KOPT-K1 (cell line): ENCODE measurements around the gene SP140L.
"Not testable (repeated sequence)": the region's sequence is repeated elsewhere in the genome, so short reads cannot be mapped to it uniquely, and the experiment has no call there.

ENCODE experiments used
- H3K27ac ChIP-seq: fragments of 200-600 bp; sonication (generic); 2 replicates; pipeline ENCODE4 v1.5.1; 2016; ENCODE audit warnings: antibody characterized with exemption, mild to moderate bottlenecking, low read depth, low read length; ENCODE audit not compliant: poor library complexity, severe bottlenecking
- H3K36me3 ChIP-seq: fragments of 200-600 bp; sonication (generic); 2 replicates; pipeline ENCODE4 v1.5.1; 2017; ENCODE audit warnings: antibody characterized with exemption, mild to moderate bottlenecking, low read length, moderate library complexity; ENCODE audit not compliant: insufficient read depth
- H3K9me3 ChIP-seq: fragments of 200-600 bp; sonication (generic); 2 replicates; pipeline ENCODE4 v1.5.1; 2017; ENCODE audit warnings: antibody characterized with exemption, low read length, mild to moderate bottlenecking; ENCODE audit not compliant: insufficient read depth, poor library complexity, severe bottlenecking

The SP140L gene

DNA sequence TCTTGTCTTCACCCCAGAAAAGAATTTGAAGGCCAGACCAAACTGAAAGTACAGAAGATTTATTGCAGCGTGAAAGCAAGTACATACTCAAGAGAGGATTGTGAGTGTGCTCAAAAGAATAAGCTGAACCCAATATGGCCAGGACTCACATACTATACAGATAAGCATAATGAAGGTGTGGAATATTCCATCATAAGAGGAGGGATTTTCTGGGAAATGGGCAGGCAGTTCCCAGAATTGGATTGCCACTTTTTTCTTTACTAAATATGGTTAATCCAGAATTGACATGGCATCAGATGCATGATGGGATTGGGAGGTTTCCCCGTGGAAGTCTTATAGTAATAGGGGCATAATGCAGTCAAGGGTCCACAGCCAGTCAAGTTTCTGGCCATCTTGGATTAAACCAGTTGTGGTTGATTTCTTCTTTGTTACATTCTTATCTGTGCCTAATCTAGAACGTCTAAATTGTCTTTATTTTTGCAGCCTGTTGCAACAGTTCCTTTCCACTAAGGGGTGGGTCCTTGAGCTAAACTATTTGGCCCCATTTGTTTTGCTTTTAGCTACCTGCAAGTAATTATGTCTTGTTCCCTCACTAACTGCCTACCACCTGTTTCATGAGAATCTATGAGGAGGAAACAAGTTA is 9.0 kb downstream of the SP140L start:
- Histone ChIP-seq H3K36me3 (peaks cover 38% of the 10 kb centered on the region), H3K27ac (no peak overlapping the region), H3K9me3 (peaks cover 10% of the 10 kb centered on the region)

DNA sequence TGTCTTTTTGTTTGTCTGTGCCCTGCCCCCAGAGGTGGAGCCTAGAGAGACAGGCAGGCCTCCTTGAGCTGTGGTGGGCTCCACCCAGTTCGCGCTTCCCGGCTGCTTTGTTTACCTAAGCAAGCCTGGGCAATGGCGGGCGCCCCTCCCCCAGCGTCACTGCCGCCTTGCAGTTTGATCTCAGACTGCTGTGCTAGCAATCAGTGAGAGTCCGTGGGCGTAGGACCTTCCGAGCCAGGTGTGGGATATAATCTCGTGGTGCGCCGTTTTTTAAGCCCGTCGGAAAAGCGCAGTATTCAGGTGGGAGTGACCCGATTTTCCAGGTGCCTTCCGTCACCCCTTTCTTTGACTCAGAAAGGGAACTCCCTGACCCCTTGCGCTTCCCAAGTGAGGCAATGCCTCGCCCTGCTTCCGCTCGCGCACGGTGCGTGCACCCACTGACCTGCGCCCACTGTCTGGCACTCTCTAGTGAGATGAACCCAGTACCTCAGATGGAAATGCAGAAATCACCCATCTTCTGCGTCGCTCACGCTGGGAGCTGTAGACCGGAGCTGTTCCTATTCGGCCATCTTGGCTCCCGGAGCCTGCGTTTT is 15.0 kb downstream of the SP140L start:
- peaks cover 30% of the 10 kb centered on the region for H3K36me3 ChIP-seq
- peaks cover 43% of the 10 kb centered on the region for H3K9me3 ChIP-seq
- H3K27ac ChIP-seq, result not testable (repeated sequence)

DNA sequence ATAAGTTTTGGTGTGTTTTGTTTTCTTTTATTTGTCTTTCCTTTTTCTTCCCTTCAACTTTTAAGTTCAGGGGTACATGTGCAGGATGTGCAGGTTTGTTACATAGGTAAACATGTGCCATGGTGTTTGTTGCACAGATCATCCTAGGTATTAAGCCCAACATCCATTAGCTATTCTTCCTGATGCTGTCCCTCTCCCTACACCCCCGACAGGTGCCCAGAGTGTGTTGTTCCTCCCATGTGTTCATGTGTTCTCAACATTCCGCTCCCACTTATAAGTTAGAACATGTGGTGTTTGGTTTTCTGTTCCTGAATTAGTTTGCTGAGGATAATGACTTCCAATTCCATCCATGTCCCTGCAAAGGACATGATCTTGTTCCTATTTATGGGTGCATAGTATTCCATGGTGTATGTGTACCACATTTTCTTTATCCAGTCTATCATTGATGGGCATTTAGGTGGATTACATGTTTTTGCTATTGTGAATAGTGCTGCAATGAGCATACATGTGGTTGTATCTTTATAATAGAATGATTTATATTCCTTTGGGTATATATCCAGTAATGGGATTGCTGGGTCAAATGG is 16.1 kb downstream of the SP140L start:
- not testable (repeated sequence) for H3K27ac ChIP-seq
- Histone ChIP-seq H3K36me3 (peaks cover 41% of the 10 kb centered on the region), H3K9me3 (peaks cover 50% of the 10 kb centered on the region)

DNA sequence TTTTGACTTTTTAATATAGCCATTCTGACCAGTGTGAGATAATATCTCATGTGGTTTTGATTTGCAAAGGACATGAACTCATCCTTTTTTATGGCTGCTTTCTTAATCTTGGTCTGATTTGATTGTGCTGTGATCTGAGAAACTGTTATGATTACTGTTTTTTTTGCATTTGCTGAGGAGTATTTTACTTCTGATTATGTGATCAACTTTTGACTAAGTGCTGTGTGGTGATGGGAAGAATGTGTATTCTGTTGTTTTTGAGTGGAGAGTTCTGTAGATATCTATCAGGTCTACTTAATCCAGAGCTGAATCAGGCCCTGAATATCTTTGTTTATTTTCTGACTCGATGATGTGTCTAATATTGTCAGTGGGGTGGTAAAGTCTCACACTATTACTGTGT is 16.8 kb downstream of the SP140L start:
- H3K9me3 ChIP-seq, result peaks cover 50% of the 10 kb centered on the region
- no peak overlapping the region for H3K27ac ChIP-seq
- H3K36me3 ChIP-seq, result peaks cover 41% of the 10 kb centered on the region

DNA sequence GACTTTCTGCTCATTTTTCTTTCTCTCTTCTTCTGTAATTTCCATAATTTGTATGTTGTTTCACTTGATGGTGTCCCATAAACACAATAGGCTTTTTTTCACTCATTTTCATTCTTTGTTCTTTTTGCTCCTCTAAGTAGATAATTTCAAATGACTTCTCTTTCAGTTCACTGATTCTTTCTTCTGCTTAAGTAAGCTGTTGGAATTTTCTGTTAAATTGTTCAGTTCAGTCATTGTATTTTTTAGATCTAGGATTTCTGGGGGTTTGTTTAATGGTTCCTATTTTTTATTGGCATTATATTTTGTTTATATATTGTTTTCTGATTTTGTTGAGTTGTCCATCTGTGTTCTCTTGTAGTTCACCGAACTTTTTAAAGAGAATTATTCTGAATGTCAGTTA is 19.5 kb downstream of the SP140L start:
- peaks cover 50% of the 10 kb centered on the region for H3K9me3 ChIP-seq
- no peak overlapping the region for H3K27ac ChIP-seq
- peaks cover 41% of the 10 kb centered on the region for H3K36me3 ChIP-seq

DNA sequence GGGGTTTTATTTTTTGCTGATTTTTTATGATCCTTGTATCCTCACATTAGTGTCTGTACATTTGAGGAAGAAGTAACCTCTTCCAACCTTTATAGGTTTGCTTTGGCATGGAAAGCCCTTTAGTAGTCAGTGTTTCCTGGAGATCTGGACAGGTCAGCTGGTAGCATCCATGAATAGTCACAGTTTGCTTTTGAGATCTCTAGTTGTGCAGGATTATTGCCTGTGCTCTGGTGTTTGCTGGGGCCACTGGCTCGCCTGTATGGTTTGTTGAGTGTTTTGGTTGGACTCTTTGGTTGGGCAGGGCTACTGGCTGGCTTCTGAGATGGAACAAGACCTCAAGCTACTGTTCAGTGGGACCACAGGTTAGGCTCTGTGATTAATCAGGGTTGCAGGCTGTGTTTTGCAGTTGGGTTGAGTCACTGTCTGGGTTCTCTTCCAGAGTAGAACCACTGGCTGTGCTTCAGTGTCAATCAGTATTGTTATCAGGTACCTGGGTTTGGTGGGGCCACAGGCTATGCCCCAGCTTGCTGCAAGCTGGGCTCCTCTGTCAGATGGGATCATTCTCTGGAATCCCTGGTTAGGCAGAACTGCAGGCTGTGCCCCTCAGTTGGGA is 20.0 kb downstream of the SP140L start:
- H3K27ac ChIP-seq, result no peak overlapping the region
- H3K9me3 ChIP-seq, result peaks cover 50% of the 10 kb centered on the region
- peaks cover 41% of the 10 kb centered on the region for H3K36me3 ChIP-seq

DNA sequence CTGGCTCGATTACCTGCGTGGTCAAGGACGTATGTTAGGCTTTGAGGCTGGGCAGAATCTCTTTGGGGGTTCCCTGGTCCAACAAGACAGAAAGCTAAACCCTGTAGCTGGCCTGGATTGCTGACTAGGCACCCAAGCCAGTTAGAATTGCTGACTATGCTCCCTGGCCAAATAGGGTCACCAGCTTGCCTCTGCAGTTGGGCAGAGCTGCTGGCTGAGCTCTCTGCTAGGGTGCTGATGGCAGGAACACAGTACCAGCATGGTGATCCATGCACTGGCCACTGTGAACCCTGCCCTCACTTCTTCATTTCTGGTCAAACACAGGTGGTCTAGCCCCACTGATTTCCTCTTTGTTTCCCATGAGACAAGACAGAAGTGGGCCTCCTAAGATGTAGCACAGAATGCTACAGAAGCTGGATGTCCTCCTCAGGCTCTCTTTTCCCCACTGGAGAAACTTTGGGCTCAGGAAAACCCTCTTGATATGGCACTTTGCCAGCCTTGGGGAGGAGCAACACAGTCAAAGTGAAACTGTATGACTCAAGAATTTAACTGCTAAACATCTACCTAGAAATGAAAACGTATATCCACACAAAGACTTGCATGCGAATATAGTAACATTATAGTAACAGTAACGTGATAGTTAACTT is 20.8 kb downstream of the SP140L start:
- peaks cover 35% of the 10 kb centered on the region for H3K36me3 ChIP-seq
- no peak overlapping the region for H3K27ac ChIP-seq
- peaks cover 43% of the 10 kb centered on the region for H3K9me3 ChIP-seq

DNA sequence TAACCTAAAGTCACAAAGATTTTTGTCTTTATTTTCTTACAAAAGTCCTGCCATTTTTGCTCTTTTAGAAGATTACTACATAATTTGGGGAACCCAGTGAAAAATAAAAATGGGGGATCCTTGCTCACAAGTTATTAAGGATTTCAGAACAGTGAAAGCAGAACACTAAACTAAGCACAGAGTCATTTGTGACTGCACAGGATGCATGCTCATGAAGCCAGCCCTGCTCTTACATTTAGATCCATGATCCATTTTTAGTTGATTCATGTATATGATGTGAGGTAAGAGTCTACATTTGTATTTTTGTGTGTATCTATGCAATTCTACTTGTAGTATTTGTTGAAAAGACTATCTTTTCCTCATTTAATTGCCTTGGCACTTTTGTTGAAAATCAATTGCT is 21.8 kb downstream of the SP140L start:
- Histone ChIP-seq H3K36me3 (peaks cover 28% of the 10 kb centered on the region), H3K9me3 (peaks cover 33% of the 10 kb centered on the region), H3K27ac (no peak overlapping the region)

DNA sequence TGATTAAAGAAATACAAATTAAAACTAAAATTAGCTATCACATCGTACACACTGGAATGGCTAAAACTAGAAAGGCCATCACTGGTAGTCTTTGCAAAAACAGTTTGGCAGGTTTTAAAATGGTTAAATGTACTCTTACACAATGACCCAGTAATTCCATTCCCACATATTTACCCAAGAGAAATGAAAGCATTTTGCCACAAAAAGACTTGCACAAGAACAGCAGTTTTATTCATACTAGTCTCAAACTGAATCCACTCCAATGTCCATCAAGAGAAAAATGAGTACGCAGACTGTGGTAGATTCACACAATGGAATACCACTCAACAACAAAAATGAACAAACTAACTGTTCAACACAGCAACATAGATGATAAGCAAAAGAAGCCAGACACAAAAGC is 29.1 kb downstream of the SP140L start:
- Histone ChIP-seq H3K36me3 (peaks cover 35% of the 10 kb centered on the region), H3K9me3 (peaks cover 7% of the 10 kb centered on the region), H3K27ac (no peak overlapping the region)

DNA sequence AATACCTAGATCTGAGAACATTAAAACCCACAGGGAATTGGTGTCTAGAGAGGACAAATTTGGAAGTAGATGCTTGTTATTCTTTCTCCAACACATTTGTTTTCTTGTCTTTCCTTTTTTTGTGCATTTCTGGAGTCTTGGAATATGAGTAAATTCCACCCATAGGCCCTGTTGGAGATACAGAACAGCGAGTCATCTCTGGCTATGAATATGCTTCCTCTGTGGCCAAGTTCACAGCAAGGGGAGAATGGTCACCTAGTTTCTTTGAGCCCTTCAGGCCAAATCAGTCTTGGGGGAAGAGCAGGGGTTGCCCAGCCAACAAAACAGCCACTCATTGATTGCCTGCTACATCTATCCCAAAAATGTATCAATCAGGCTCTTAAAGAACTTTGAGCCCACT is 31.3 kb downstream of the SP140L start:
- no peak overlapping the region for H3K27ac ChIP-seq
- H3K9me3 ChIP-seq, result peaks cover 7% of the 10 kb centered on the region
- peaks cover 57% of the 10 kb centered on the region for H3K36me3 ChIP-seq

DNA sequence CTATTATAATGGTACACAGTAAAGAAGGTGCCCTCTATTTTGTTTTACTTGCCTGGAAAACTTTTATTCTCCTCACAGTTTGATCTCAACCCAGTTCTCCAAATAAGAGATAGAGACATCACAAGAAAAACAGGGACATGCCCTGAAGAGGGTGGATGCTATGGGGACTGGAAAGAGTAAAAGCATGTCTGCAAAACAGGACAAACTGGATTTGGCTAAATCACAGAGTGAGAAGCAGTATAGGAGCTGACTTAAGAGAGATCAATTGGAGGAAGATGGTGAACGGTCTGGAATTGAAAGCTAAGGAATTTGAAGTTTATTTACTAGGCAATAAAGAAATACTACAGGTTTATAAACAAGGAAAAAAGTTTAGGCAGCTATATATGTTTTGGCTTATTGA is 33.0 kb downstream of the SP140L start:
- peaks cover 63% of the 10 kb centered on the region for H3K36me3 ChIP-seq

DNA sequence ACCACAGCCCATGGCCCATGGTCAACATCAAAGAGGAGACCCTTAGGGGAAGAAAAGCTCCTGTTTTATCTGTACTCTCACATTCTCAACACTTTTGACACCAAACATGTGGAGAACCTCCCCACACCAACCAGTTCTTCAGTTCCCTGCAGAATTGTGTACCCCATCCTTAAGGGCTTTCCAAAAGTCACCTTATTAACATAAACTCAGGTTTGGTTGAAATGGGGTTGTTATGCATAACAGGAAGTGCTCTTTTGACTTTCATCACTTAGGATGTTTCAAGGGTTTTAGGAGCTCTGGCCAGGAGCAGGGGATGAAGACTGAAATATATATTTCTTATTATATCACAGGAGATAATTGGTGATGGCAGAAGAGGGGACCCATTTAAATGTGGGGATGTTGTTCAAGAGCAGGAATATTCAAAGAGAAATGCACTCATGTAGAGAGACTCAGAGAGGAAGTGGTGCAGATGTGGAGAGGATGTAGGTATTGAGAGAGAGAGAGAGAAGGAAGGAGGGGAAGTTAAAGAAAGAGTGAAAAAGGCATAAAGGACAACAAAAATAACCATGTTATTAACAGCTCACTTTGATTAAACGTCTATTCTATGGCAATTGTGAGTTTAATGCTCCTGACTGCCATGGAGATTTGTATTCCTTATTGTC is 35.2 kb downstream of the SP140L start:
- H3K9me3 ChIP-seq, result peaks cover 7% of the 10 kb centered on the region
- no peak overlapping the region for H3K27ac ChIP-seq
- peaks cover 69% of the 10 kb centered on the region for H3K36me3 ChIP-seq

More for the DNA sequence above, 33.0 kb downstream of the SP140L start:
- Histone ChIP-seq H3K9me3 (peaks cover 7% of the 10 kb centered on the region), H3K27ac (no peak overlapping the region)

DNA sequence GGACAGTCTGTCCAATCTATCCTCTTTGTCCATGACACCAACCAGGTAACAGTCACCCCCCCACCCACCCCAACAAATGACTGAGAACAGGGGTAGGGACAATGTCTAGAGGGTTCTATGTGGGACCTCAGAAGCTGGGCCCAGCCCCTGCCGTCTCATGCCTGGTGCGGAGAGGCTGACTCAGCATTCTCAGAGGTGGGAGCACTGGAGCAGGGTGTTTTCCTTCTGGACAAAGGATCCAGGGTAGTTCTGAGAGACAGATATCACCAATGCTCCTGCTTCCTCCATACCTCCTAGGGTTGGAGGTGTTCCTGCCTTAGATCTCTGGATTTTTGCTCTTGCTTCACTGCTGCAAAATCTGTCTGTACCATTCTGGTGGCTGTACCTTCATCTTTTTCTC is 55.1 kb downstream of the SP140L start:
- Histone ChIP-seq H3K9me3 (no peaks in the 10 kb centered on the region), H3K27ac (no peak overlapping the region), H3K36me3 (peaks cover 57% of the 10 kb centered on the region)

DNA sequence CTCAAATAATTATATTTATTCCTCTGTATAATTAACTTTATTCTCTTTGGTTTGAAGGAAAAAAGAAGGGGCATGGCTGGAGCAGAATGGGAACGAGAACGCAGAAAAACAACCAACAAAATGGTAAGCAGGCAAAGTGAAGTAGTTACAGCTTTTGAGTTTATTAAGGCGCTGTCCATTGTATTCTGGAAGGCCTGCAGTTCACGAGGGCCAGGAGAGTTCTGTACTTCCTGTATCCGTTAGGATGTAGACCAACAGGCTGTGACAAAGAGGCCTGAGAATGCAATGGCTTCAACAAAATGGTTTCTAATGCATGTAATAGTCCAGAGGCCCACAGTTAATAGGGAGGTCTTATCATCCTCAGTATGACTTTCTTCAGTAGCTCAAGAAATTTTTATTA is 56.5 kb downstream of the SP140L start:
- Histone ChIP-seq H3K36me3 (peaks cover 65% of the 10 kb centered on the region), H3K27ac (no peak overlapping the region), H3K9me3 (no peaks in the 10 kb centered on the region)

DNA sequence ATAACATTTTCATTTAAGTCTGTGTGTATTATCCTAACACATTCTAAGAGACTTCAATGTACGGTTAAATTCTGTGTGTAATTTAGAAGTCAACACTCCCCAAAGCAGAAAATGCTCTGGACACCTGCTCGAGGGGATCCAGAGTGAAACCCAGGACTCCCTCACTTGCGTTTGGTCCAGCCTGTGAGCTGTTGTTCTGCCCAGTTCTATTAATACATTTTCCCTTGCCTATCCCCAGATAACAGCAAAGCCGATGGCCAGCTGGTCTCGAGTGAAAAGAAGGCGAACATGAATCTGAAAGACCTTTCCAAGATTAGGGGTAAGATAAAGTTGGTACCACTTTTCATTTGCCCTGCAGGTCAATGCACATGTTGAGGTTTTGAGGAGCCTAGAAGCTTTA is 58.0 kb downstream of the SP140L start:
- Histone ChIP-seq H3K9me3 (no peaks in the 10 kb centered on the region), H3K27ac (no peak overlapping the region), H3K36me3 (peaks cover 76% of the 10 kb centered on the region)
